Neural cell (in vitro differentiated cells): ENCODE measurements around the gene COX4I1.

Source experiments
- EP300 ChIP-seq: fragments of 450-650 bp; conservative IDR thresholded peaks from 2 replicates; pipeline ENCODE4 v1.6.1; 2014; ENCODE audit warnings: antibody characterized with exemption, mild to moderate bottlenecking, moderate library complexity; ENCODE audit not compliant: poor library complexity, severe bottlenecking
- EZH2 ChIP-seq: fragments of 200-600, 300-800 bp; shearing (Covaris generic), sonication (generic); IDR thresholded peaks from 2 replicates; pipeline ENCODE4 v1.6.1; 2014; ENCODE audit warnings: antibody characterized with exemption, low read length, borderline replicate concordance, mild to moderate bottlenecking; ENCODE audit not compliant: insufficient read depth, poor library complexity, severe bottlenecking
- MXI1 ChIP-seq: fragments of 450-650 bp; conservative IDR thresholded peaks from 2 replicates; pipeline ENCODE4 v1.6.1; 2014; ENCODE audit warnings: antibody characterized with exemption, mild to moderate bottlenecking; ENCODE audit not compliant: poor library complexity, severe bottlenecking
- POLR2AphosphoS5 ChIP-seq: IDR thresholded peaks from 2 replicates; pipeline ENCODE4 v1.6.1; 2012
- RAD21 ChIP-seq: fragments of 450-650 bp; conservative IDR thresholded peaks from 2 replicates; pipeline ENCODE4 v1.6.1; 2014; ENCODE audit warnings: antibody characterized with exemption, mild to moderate bottlenecking, moderate library complexity
- SMC3 ChIP-seq: fragments of 450-650 bp; conservative IDR thresholded peaks from 2 replicates; pipeline ENCODE4 v1.6.1; 2014; ENCODE audit warnings: antibody characterized with exemption, mild to moderate bottlenecking, moderate library complexity; ENCODE audit not compliant: poor library complexity
- TAF1 ChIP-seq: IDR thresholded peaks from 2 replicates; pipeline ENCODE4 v1.6.1; 2012; ENCODE audit warnings: low read depth
- TF ChIP-seq, protein P1 (sequence below): fragments of 450-650 bp; IDR thresholded peaks from 2 replicates; pipeline ENCODE4 v1.5.1; 2014; ENCODE audit warnings: antibody characterized with exemption, mild to moderate bottlenecking, moderate library complexity; ENCODE audit not compliant: poor library complexity, severe bottlenecking
- TF ChIP-seq, protein P2 (sequence below): IDR thresholded peaks from 2 replicates; pipeline ENCODE4 v1.6.1; 2012; ENCODE audit warnings: borderline replicate concordance

- no peak for TF ChIP-seq POLR2AphosphoS5
- TF ChIP-seq, protein P1, sequence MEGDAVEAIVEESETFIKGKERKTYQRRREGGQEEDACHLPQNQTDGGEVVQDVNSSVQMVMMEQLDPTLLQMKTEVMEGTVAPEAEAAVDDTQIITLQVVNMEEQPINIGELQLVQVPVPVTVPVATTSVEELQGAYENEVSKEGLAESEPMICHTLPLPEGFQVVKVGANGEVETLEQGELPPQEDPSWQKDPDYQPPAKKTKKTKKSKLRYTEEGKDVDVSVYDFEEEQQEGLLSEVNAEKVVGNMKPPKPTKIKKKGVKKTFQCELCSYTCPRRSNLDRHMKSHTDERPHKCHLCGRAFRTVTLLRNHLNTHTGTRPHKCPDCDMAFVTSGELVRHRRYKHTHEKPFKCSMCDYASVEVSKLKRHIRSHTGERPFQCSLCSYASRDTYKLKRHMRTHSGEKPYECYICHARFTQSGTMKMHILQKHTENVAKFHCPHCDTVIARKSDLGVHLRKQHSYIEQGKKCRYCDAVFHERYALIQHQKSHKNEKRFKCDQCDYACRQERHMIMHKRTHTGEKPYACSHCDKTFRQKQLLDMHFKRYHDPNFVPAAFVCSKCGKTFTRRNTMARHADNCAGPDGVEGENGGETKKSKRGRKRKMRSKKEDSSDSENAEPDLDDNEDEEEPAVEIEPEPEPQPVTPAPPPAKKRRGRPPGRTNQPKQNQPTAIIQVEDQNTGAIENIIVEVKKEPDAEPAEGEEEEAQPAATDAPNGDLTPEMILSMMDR: peak; percentile 29
- no peak for TF ChIP-seq EZH2
- no peak for TF ChIP-seq MXI1
- no peak for TF ChIP-seq TAF1
- TF ChIP-seq EP300: no peak
- TF ChIP-seq, protein P2, sequence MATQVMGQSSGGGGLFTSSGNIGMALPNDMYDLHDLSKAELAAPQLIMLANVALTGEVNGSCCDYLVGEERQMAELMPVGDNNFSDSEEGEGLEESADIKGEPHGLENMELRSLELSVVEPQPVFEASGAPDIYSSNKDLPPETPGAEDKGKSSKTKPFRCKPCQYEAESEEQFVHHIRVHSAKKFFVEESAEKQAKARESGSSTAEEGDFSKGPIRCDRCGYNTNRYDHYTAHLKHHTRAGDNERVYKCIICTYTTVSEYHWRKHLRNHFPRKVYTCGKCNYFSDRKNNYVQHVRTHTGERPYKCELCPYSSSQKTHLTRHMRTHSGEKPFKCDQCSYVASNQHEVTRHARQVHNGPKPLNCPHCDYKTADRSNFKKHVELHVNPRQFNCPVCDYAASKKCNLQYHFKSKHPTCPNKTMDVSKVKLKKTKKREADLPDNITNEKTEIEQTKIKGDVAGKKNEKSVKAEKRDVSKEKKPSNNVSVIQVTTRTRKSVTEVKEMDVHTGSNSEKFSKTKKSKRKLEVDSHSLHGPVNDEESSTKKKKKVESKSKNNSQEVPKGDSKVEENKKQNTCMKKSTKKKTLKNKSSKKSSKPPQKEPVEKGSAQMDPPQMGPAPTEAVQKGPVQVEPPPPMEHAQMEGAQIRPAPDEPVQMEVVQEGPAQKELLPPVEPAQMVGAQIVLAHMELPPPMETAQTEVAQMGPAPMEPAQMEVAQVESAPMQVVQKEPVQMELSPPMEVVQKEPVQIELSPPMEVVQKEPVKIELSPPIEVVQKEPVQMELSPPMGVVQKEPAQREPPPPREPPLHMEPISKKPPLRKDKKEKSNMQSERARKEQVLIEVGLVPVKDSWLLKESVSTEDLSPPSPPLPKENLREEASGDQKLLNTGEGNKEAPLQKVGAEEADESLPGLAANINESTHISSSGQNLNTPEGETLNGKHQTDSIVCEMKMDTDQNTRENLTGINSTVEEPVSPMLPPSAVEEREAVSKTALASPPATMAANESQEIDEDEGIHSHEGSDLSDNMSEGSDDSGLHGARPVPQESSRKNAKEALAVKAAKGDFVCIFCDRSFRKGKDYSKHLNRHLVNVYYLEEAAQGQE: no peak
- TF ChIP-seq RAD21: no peak
- peak; percentile 25 for TF ChIP-seq SMC3
Measured at GRCh38 chr16:85798901-85799496, 496 bp upstream of the COX4I1 start.
